ENCODE measurements around the gene RNF11.

DNA sequence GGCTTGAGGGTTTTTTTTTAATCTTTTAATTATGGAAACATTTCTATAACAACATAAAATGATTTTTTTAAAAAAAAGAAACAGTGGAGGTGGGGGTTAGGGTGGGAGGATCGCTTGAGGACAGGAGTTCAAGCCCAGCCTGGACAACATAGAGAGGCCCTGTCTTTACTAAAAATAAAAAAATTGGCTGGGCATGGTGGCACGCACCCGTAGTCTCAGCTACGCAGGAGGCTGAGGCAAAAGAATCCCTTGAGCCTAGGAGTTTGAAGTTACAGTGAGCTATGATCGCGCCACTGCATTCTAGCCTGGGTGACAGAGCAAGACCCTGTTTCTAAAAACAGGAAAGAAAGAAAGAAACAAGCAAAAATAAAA is 32.2 kb upstream of the RNF11 start:
- TF ChIP-seq PPARA (CRISPR knock-in tag; IDR thresholded peaks at IDR 0.05; ENCODE audit: borderline replicate concordance): no peak
- TF ChIP-seq, protein P1, sequence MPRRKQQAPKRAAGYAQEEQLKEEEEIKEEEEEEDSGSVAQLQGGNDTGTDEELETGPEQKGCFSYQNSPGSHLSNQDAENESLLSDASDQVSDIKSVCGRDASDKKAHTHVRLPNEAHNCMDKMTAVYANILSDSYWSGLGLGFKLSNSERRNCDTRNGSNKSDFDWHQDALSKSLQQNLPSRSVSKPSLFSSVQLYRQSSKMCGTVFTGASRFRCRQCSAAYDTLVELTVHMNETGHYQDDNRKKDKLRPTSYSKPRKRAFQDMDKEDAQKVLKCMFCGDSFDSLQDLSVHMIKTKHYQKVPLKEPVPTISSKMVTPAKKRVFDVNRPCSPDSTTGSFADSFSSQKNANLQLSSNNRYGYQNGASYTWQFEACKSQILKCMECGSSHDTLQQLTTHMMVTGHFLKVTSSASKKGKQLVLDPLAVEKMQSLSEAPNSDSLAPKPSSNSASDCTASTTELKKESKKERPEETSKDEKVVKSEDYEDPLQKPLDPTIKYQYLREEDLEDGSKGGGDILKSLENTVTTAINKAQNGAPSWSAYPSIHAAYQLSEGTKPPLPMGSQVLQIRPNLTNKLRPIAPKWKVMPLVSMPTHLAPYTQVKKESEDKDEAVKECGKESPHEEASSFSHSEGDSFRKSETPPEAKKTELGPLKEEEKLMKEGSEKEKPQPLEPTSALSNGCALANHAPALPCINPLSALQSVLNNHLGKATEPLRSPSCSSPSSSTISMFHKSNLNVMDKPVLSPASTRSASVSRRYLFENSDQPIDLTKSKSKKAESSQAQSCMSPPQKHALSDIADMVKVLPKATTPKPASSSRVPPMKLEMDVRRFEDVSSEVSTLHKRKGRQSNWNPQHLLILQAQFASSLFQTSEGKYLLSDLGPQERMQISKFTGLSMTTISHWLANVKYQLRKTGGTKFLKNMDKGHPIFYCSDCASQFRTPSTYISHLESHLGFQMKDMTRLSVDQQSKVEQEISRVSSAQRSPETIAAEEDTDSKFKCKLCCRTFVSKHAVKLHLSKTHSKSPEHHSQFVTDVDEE (CRISPR knock-in tag; IDR thresholded peaks at IDR 0.05): no peak
- TF ChIP-seq ZFP3 (CRISPR knock-in tag; IDR thresholded peaks at IDR 0.05): no peak
- TF ChIP-seq PATZ1 (CRISPR knock-in tag; IDR thresholded peaks at IDR 0.05; ENCODE audit: borderline replicate concordance): no peak
- no peak for TF ChIP-seq OSR1 (CRISPR knock-in tag; IDR thresholded peaks at IDR 0.05)
- no peak for TF ChIP-seq GLIS3 (CRISPR knock-in tag; IDR thresholded peaks at IDR 0.05)

Data from SK-N-SH treated with all-trans-retinoic acid at 6 μM for 48 hours (cell line).